ENCODE results near the gene MAST4.

Gene MAST4

GRCh38 chr5:66620711-66621110 is 24.5 kb downstream of the MAST4 start:
- no peak for TF ChIP-seq GABPA (IDR thresholded peaks at IDR 0.05; ENCODE audit: low read depth)
- no peak for TF ChIP-seq REST (IDR thresholded peaks at IDR 0.05; ENCODE audit: insufficient replicate concordance, low read depth)
- no peak for TF ChIP-seq POLR2AphosphoS5 (IDR thresholded peaks at IDR 0.05; ENCODE audit: low read depth)
- TF ChIP-seq SPI1 (IDR thresholded peaks at IDR 0.05; ENCODE audit: borderline replicate concordance, low read depth): no peak
- no peak for TF ChIP-seq CTCF (IDR thresholded peaks at IDR 0.05; ENCODE audit: insufficient read depth, low read length)
- no peak for DNase-seq (ENCODE audit: low read depth in 1 of 2, low spot score in 1 of 2)
- no peak overlapping the region for H3K27ac ChIP-seq (replicated peaks)
- H3K27me3 ChIP-seq (ENCODE audit: insufficient read depth, poor library complexity, severe bottlenecking): no peaks in the 10 kb centered on the region
- no peak overlapping the region for H3K4me3 ChIP-seq (replicated peaks; ENCODE audit: insufficient read depth, low read length)

GRCh38 chr5:66621146-66621545 is 25.0 kb downstream of the MAST4 start:
- Histone ChIP-seq H3K4me3 (replicated peaks; ENCODE audit: insufficient read depth, low read length) (no peak overlapping the region), H3K27me3 (ENCODE audit: insufficient read depth, poor library complexity, severe bottlenecking) (no peaks in the 10 kb centered on the region), H3K27ac (replicated peaks) (no peak overlapping the region)
- no peak for DNase-seq (ENCODE audit: low read depth in 1 of 2, low spot score in 1 of 2)
- TF ChIP-seq GABPA (IDR thresholded peaks at IDR 0.05; ENCODE audit: low read depth) (no peak), CTCF (IDR thresholded peaks at IDR 0.05; ENCODE audit: insufficient read depth, low read length) (no peak), REST (IDR thresholded peaks at IDR 0.05; ENCODE audit: insufficient replicate concordance, low read depth) (no peak), POLR2AphosphoS5 (IDR thresholded peaks at IDR 0.05; ENCODE audit: low read depth) (no peak), SPI1 (IDR thresholded peaks at IDR 0.05; ENCODE audit: borderline replicate concordance, low read depth) (no peak)

GRCh38 chr5:66621736-66622135 is 25.5 kb downstream of the MAST4 start:
- H3K4me3 ChIP-seq (replicated peaks; ENCODE audit: insufficient read depth, low read length): no peak overlapping the region
- H3K27me3 ChIP-seq (ENCODE audit: insufficient read depth, poor library complexity, severe bottlenecking): no peaks in the 10 kb centered on the region
- DNase-seq (ENCODE audit: low read depth in 1 of 2, low spot score in 1 of 2): no peak
- H3K27ac ChIP-seq (replicated peaks): no peak overlapping the region
- TF ChIP-seq GABPA (IDR thresholded peaks at IDR 0.05; ENCODE audit: low read depth): no peak
- no peak for TF ChIP-seq CTCF (IDR thresholded peaks at IDR 0.05; ENCODE audit: insufficient read depth, low read length)
- no peak for TF ChIP-seq POLR2AphosphoS5 (IDR thresholded peaks at IDR 0.05; ENCODE audit: low read depth)
- no peak for TF ChIP-seq SPI1 (IDR thresholded peaks at IDR 0.05; ENCODE audit: borderline replicate concordance, low read depth)
- no peak for TF ChIP-seq REST (IDR thresholded peaks at IDR 0.05; ENCODE audit: insufficient replicate concordance, low read depth)
